SU-DHL-6 (cell line): ENCODE results near the gene CDH22.

Experiments used
- CTCF ChIP-seq: fragments of 200-600 bp; sonication (generic); IDR thresholded peaks from one replicate; pipeline ENCODE4 v1.5.1; 2017; ENCODE audit warnings: antibody characterized with exemption, mild to moderate bottlenecking, low read length, moderate library complexity; ENCODE audit not compliant: insufficient read depth, poor library complexity, severe bottlenecking
- EZH2phosphoT487 ChIP-seq: fragments of 200-600 bp; sonication (generic), shearing (Covaris generic); conservative IDR thresholded peaks from 2 replicates; pipeline ENCODE4 v1.6.1; 2018; ENCODE audit warnings: mild to moderate bottlenecking, antibody characterized with exemption, low read length, moderate library complexity, mixed read lengths

- TF ChIP-seq CTCF (no peak), EZH2phosphoT487 (no peak)
These were observed 47.3 kb downstream of the CDH22 start for GRCh38 chr20:46260936-46261454.
